AG04450 (cell line): ENCODE results near the gene TNS3. TPM values are rescaled to one million over a fixed set of nuclear protein-coding genes. Genes with fewer than 3 reads are reported as not detected.
A peak's percentile ranks its signal among the peaks of the same experiment; 100 is the strongest.

Experiments used
- CTCF ChIA-PET: fragments of 300-600, 350-600 bp; formaldehyde crosslinking; extraction: SDS; loops from one replicate; lab custom pipeline; 2022; ENCODE audit warnings: antibody characterized with exemption, inconsistent platforms; lab: Charles Lee
- POLR2A ChIA-PET: fragments of 350-600 bp; formaldehyde crosslinking; extraction: SDS; loops from one replicate; lab custom pipeline; 2021; ENCODE audit warnings: antibody characterized with exemption, inconsistent platforms; lab: Yijun Ruan, JAX
- DNase-seq: peaks from one replicate; pipeline ENCODE4 v3.0.0-alpha.2; 2011; ENCODE audit warnings: low read depth, low spot score
- H3K27ac ChIP-seq: one replicate; pipeline ENCODE4 v1.5.1; 2012; ENCODE audit warnings: low read depth, low read length, control low read depth
- H3K27me3 ChIP-seq: one replicate; pipeline ENCODE4 v1.6.0; 2012; ENCODE audit warnings: low read length; ENCODE audit not compliant: control insufficient read depth, insufficient read depth
- H3K4me3 ChIP-seq: 2 replicates; pipeline ENCODE4 v1.5.1; 2011; ENCODE audit warnings: mild to moderate bottlenecking, low read depth, low read length, control low read depth
- H3K9me3 ChIP-seq: 2 replicates; pipeline ENCODE4 v1.5.1; 2012; ENCODE audit warnings: low read length; ENCODE audit not compliant: control insufficient read depth, insufficient read depth
- CTCF ChIP-seq: IDR thresholded peaks from 2 replicates; pipeline ENCODE4 v1.5.1; 2011; ENCODE audit warnings: low read depth, low read length, control low read depth, inconsistent platforms
- polyA plus RNA-seq: library from polyadenylated mRNA; depleted of rRNA; stranded (reverse); fragments of >200 nt; gene quantifications from 2 replicates; pipeline ENCODE4 v1.2.3, GENCODE V29; 2011

The TNS3 gene
- polyA plus RNA-seq, 1 experiment: 131 TPM

- no peak for TF ChIP-seq CTCF
- no peak overlapping the region for H3K4me3 ChIP-seq
- H3K27ac ChIP-seq: no peak overlapping the region
- POLR2A ChIA-PET: interaction anchor here (1.0 kb wide), 1 partner anchor 19 kb away, joined by 4 read pairs; no protein-coding TSS in a partner anchor
- peaks cover 3% of the 10 kb centered on the region; the same call in 1 of the 2 replicates for H3K9me3 ChIP-seq
- CTCF ChIA-PET: no interaction called here
- DNase-seq: no peak
- no peaks in the 10 kb centered on the region for H3K27me3 ChIP-seq
Observed at GRCh38 chr7:47455872-47456185, 126.1 kb downstream of the TNS3 start.

GRCh38 chr7:47454974-47455871, 126.7 kb downstream of the TNS3 start:
- no peak for TF ChIP-seq CTCF
- DNase-seq: no peak
- H3K9me3 ChIP-seq: peaks cover under 1% of the 10 kb centered on the region; the same call in 1 of the 2 replicates
- H3K27ac ChIP-seq: peak overlapping the region; percentile 97
- H3K27me3 ChIP-seq: no peaks in the 10 kb centered on the region
- ChIA-PET POLR2A (interaction anchor here (0.7 to 1.0 kb wide), 2 partner anchors 20 to 27 kb away, joined by 3 to 4 read pairs; no protein-coding TSS in a partner anchor), CTCF (no interaction called here)
- H3K4me3 ChIP-seq: no peak overlapping the region

GRCh38 chr7:47454069-47454973, 127.6 kb downstream of the TNS3 start:
- ChIA-PET POLR2A (interaction anchor here (0.7 to 1.8 kb wide), 4 partner anchors 21 to 59 kb away, joined by 3 to 7 read pairs (median 5); no protein-coding TSS in a partner anchor), CTCF (interaction anchor here (2.6 kb wide), 1 partner anchor 18 kb away, joined by 8 read pairs; no protein-coding TSS in a partner anchor)
- TF ChIP-seq CTCF: no peak
- Histone ChIP-seq H3K27ac (peak overlapping the region; percentile 97), H3K9me3 (no peaks in the 10 kb centered on the region), H3K27me3 (no peaks in the 10 kb centered on the region), H3K4me3 (no peak overlapping the region)
- DNase-seq: no peak

- Histone ChIP-seq H3K9me3 (no peaks in the 10 kb centered on the region), H3K27ac (peak overlapping the region; percentile 97), H3K4me3 (no peak overlapping the region), H3K27me3 (no peaks in the 10 kb centered on the region)
- CTCF ChIA-PET: interaction anchor here (1.0 to 2.9 kb wide), 3 partner anchors 17 to 366 kb away, joined by 4 to 8 read pairs (median 8); no protein-coding TSS in a partner anchor
- DNase-seq: peak; percentile 74
- POLR2A ChIA-PET: interaction anchor here (1.3 to 1.8 kb wide), 2 partner anchors 29 to 60 kb away, joined by 6 to 7 read pairs; no protein-coding TSS in a partner anchor
- TF ChIP-seq CTCF: no peak
Observed at GRCh38 chr7:47453093-47454061, 128.5 kb downstream of the TNS3 start.
